GM19043 (cell line): ENCODE data around the gene ACYP2.

Experiments used
- ATAC-seq: cut with Tn5 transposase; IDR thresholded peaks from one replicate; pipeline ENCODE4 v1.9.1; 2021; ENCODE audit warnings: low read depth; ENCODE audit not compliant: unreplicated experiment

The ACYP2 gene

DNA sequence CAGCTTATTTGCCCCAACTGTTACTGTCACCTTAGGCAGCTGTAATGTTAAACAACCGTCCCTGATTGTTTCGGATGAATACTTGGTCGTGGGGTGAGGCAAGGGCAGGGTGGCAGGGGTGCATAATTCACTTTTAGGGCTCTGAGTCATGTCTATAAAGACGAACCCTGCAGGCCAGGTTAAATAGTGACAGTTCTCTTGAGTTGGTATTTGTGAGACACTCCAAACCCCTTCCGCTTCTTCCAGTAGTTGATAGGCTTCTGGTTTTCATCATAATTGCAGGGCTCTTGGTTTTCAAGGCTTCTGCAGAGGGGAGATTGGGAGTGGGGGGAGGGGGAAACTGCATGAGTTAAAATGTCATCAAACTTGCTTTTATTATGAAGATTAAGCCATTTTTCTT is 237.8 kb downstream of the ACYP2 start:
- no peak for ATAC-seq
